K562 (cell line): ENCODE results near the gene CLSTN2. TPM values are rescaled to one million over a fixed set of nuclear protein-coding genes. Genes with fewer than 3 reads are reported as not detected.

Experiments used
- CBX2 ChIP-seq: fragments of 200-600 bp; sonication (generic); IDR thresholded peaks from one replicate; pipeline ENCODE4 v1.6.1; 2012; ENCODE audit warnings: mild to moderate bottlenecking, low read length, inconsistent platforms; ENCODE audit not compliant: insufficient read depth, poor library complexity, severe bottlenecking
- KDM1A ChIP-seq, 2 experiments: fragments of 450-650 bp; IDR thresholded peaks; 2 replicates each; pipeline ENCODE4 v1.6.1; 2016; ENCODE audit warnings: mild to moderate bottlenecking in 2 of 2
- POLR3A ChIP-seq: IDR thresholded peaks from 2 replicates; pipeline ENCODE4 v1.6.1; 2011; ENCODE audit warnings: borderline replicate concordance, mild to moderate bottlenecking, moderate library complexity; ENCODE audit not compliant: insufficient read length, insufficient read depth; ENCODE audit errors: extremely low read depth
- RAD21 ChIP-seq, 2 experiments: fragments of 250-450 bp in 1 of 2; fragments of 450-650 bp in 1 of 2; sonication (Bioruptor Pico) in 1 of 2; formaldehyde crosslinking in 1 of 2; IDR thresholded peaks in 1 of 2; conservative IDR thresholded peaks in 1 of 2; 2 replicates each; pipeline versions ENCODE4 v1.4.0 to v1.8.0; 2020 to 2022; ENCODE audit warnings: mild to moderate bottlenecking in 2 of 2, moderate library complexity in 1 of 2
- RREB1 ChIP-seq: fragments of 250-450 bp; sonication (Bioruptor Pico); IDR thresholded peaks from 2 replicates; pipeline ENCODE4 v1.4.0; 2020
- SMAD1 ChIP-seq: fragments of 150-350 bp; IDR thresholded peaks from 2 replicates; pipeline ENCODE4 v1.6.1; 2014; ENCODE audit warnings: low read length, low read depth; ENCODE audit not compliant: partially characterized antibody
- U2AF1 ChIP-seq: fragments of 200-400 bp; formaldehyde crosslinking; optimal IDR thresholded peaks from 2 replicates; pipeline ENCODE3; 2017; ENCODE audit warnings: mild to moderate bottlenecking, low read depth, low read length, moderate library complexity
- ZNF3 ChIP-seq: fragments of 250-450 bp; sonication (Bioruptor Pico); IDR thresholded peaks from 2 replicates; pipeline ENCODE4 v1.5.0; 2021; ENCODE audit warnings: mild to moderate bottlenecking, moderate library complexity
- ZNF766 ChIP-seq: fragments of 200-800 bp; sonication (Bioruptor generic); conservative IDR thresholded peaks from 2 replicates; pipeline ENCODE4 v1.6.1; 2016; ENCODE audit warnings: missing genetic modification characterization, missing compliant biosample characterization
- polyA plus RNA-seq, 8 experiments: library from polyadenylated mRNA; depleted of rRNA in 4 of 8; stranded (reverse) in 5 of 8; unstranded in 3 of 8; fragments of >200 nt; fragmentation: Nextera tagmentation in 2 of 8; fragmentation: Illumina TruSeq in 1 of 8; extraction: Ambion mirVana in 2 of 8; extraction: Trizol in 1 of 8; gene quantifications; 2 replicates each; pipeline versions ENCODE4 v1.2.1 to v1.2.3, GENCODE V29; 2011 to 2014; ENCODE audit warnings: inconsistent platforms in 1 of 8, missing spikeins in 1 of 8
- total RNA-seq, 7 experiments: library from RNA; depleted of rRNA in 6 of 7; stranded (reverse); fragments of >200 nt in 6 of 7; fragmentation: Illumina TruSeq in 2 of 7; extraction: Trizol in 2 of 7; gene quantifications; 2 replicates each; pipeline versions ENCODE4 v1.2.1 to v1.2.3, GENCODE V29; 2011 to 2021; ENCODE audit warnings: low replicate concordance in 1 of 7
- TF ChIP-seq, protein P1 (sequence below): conservative IDR thresholded peaks from 2 replicates; pipeline ENCODE4 v1.6.1; 2011; ENCODE audit warnings: low read depth, mild to moderate bottlenecking, low read length; ENCODE audit not compliant: control insufficient read depth

CLSTN2 gene
- total and polyA plus RNA-seq, 9 of the 15 experiments (the other 6 are each of a cell fraction or from before 2014, with no cell fraction given), result 0.02 to 0.04 (median 0.04) TPM; not detected in 6

DNA sequence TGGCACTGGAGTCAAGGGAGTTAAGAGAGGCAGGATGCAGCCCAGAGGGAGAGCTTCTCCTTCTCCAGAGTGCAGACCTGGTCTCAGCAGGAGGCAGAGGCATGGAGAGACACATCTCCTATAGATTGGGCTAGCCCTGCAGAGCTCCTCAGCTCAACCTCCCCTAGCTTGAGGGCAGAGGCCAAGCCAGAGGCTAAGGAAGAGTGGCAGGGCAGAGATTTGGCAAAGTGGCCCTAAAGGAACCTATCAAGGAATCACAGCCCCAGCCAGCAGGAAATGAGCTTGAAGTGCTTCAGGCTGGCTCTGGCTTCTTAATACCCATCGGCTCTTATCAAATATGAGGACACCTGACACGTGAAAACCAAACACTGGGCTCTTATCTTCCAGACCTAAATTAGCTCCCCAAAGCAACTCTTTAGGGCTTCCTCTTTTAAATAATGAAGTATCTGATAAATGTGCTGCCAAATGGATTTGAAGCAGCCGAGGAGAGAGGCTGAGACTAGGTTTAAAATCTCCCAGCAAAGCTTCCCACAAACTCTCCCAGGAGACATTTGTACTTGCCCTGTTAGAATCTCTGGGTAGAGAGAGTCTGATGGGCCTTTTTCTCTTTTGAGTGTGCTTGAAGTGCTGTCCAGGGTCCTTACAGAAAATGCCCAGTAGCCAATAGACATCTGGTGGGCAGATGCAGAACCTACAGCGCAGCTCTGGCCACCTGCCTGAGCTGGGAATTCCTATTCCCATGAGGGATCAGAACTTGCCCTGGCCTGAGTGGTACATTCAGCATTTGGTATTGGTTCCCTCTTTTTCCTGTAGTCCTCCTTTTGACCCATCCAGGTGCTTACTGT lies 271.4 kb downstream of the CLSTN2 start (continued):
- TF ChIP-seq SMAD1, result no peak
- TF ChIP-seq RAD21 (CRISPR knock-in tag; conservative IDR thresholded peaks at IDR 0.05 in 1 of 2, IDR thresholded peaks at IDR 0.05 in 1 of 2), result peak in 1 of 2 experiments; percentile 44; a peak in 2 of 4 replicates
- peak; percentile 74 for TF ChIP-seq ZNF766 (CRISPR knock-in tag)
- no peak for TF ChIP-seq ZNF3 (CRISPR knock-in tag)
- no peak for TF ChIP-seq CBX2
- TF ChIP-seq U2AF1, result no peak
- TF ChIP-seq, protein P1, sequence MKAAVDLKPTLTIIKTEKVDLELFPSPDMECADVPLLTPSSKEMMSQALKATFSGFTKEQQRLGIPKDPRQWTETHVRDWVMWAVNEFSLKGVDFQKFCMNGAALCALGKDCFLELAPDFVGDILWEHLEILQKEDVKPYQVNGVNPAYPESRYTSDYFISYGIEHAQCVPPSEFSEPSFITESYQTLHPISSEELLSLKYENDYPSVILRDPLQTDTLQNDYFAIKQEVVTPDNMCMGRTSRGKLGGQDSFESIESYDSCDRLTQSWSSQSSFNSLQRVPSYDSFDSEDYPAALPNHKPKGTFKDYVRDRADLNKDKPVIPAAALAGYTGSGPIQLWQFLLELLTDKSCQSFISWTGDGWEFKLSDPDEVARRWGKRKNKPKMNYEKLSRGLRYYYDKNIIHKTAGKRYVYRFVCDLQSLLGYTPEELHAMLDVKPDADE, result no peak
- no peak for TF ChIP-seq KDM1A (IDR thresholded peaks at IDR 0.05)
- TF ChIP-seq POLR3A, result no peak
- TF ChIP-seq RREB1 (CRISPR knock-in tag), result no peak
